ENCODE data around the gene KLHL8.

DNA sequence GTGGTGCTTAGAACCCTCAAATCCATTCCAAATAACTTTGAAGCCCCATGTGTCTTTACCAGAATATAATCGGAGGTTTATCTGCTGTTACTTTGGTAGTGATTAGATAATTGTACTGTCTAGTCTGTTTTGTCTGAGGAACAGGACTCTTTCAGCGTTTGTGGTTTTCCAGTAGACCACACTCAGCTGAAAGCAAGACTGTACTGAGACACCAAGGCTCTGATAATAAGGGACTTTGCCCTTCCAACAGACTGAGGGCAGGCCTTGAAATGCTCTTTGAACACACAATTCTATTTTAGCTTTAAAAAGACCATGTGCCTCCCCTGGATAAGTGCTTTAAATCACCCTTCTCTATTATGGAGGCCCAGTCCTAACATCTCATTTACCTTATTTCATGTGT lies 76.1 kb downstream of the KLHL8 start:
- TF ChIP-seq CTCF (conservative IDR thresholded peaks at IDR 0.05; ENCODE audit: low read depth, low read length) (no peak), EZH2 (IDR thresholded peaks at IDR 0.05; ENCODE audit: borderline replicate concordance, low read depth, low read length, poor library complexity, severe bottlenecking) (no peak)
